AG09319 (cell line): ENCODE measurements around the gene SVIL.
"Not testable (repeated sequence)": the region's sequence is repeated elsewhere in the genome, so short reads cannot be mapped to it uniquely, and the experiment has no call there.

Experiments
- DNase-seq: peaks from one replicate; pipeline ENCODE4 v3.0.0-alpha.2; 2010; ENCODE audit warnings: low read depth; ENCODE audit errors: extremely low read depth
- TF ChIP-seq, protein P1 (sequence below): IDR thresholded peaks from 2 replicates; pipeline ENCODE4 v1.5.1; 2011; ENCODE audit warnings: low read depth, mild to moderate bottlenecking, inconsistent platforms, low read length, moderate library complexity

The SVIL gene

DNA sequence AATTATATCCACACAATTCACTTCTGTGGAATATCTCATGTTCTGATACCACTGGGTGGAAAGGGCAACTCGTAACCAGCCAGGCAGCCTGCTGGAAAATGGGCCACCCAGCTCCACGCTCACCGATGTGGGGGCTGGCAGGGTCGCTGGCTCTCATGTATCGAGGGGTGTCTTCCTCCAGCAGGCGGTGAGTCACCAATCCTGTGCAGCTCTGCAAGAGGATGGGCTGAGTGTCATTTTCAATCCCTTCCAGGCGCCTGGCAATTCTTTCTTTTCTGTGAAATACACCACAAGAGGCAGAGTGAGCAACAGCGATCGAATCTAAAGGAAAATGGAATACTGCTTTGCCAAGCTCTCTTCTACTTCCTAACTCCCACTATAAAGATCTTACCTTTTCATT is 80.1 kb downstream of the SVIL start:
- no peak for DNase-seq
- TF ChIP-seq, protein P1, sequence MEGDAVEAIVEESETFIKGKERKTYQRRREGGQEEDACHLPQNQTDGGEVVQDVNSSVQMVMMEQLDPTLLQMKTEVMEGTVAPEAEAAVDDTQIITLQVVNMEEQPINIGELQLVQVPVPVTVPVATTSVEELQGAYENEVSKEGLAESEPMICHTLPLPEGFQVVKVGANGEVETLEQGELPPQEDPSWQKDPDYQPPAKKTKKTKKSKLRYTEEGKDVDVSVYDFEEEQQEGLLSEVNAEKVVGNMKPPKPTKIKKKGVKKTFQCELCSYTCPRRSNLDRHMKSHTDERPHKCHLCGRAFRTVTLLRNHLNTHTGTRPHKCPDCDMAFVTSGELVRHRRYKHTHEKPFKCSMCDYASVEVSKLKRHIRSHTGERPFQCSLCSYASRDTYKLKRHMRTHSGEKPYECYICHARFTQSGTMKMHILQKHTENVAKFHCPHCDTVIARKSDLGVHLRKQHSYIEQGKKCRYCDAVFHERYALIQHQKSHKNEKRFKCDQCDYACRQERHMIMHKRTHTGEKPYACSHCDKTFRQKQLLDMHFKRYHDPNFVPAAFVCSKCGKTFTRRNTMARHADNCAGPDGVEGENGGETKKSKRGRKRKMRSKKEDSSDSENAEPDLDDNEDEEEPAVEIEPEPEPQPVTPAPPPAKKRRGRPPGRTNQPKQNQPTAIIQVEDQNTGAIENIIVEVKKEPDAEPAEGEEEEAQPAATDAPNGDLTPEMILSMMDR, result no peak

DNA sequence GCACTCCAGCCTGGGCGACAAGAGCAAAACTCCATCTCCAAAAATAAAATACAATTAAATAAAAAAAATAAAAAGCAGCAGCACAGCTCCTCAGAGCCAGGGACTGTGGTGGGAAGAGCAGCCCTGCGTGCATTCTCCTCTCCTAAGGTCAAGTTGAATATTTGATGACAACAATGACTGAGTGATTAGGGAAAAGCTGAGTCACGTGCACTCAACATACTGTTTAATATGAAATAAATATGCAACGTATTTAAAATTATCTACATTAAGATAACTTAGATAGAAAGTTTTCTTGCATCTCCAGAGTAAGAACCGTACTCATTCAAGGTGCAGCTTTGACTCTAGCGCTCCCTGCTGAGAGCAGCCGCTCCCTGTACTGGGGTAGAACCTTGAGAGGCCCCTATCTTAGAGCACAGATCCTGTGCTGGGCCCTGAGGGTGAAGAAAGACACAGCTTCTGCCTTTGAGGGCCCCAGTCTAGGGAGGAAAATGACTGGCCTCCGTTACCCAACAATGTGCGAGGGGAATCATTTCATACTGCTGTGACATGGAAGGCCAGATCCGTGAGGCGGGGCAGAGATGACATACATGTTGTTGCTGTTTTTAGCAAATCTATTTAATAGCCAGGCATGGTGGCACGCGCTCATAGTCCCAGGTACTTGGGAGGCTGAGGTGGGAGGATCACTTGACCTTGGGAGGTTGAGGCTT is 81.1 kb downstream of the SVIL start:
- no peak for DNase-seq
- TF ChIP-seq, protein P1, result no peak

DNA sequence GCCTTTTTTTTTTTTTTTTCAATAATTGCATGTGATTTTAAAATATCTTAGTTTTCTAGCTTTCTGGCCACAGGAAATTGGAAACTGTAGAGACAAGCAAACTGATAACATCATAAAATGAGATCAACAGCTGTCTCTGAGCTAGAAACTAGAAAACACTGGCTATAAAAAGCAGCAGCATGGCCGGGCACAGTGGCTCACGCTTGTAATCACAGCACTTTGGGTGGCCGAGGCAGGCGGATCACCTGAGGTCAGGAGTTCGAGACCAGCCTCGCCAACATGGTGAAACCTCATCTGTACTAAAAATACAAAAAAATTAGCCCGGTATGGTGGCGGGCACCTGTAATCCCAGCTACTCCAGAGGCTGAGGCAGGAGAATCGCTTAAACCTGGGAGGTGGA is 81.7 kb downstream of the SVIL start:
- DNase-seq, result not testable (repeated sequence)

DNA sequence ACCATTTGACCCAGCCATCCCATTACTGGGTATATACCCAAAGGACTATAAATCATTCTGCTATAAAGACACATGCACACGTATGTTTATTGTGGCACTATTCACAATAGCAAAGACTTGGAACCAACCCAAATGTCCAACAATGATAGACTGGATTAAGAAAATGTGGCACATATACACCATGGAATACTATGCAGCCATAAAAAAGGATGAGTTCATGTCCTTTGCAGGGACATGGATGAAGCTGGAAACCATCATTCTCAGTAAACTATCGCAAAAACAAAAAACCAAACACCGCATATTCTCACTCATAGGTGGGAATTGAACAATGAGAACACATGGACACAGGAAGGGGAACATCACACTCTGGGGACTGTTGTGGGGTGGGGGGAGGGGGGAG is 85.3 kb downstream of the SVIL start:
- not testable (repeated sequence) for DNase-seq

DNA sequence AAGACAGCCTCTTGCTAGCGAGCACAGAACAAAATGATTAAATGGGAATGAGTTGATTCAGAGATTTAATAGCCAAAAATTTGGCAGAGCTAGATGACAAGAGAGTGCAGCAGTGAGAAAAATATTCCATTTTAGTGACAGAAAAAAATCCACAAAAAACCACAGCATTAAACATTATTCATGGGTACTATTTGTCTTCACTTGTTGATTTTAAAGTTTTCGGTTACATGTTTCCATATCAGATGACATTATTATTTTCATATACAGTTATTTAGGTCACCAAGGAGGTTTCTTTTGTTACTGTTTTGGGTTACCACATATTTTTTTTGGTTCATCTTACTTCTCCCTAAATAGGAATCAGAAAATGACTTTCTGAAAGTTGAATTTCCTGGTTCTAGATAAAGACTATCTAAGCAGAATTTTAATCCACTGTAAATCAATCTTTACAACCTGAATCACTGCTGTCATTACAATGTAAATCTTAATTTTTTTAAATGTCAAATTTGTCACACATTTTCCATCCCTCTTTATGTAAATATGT is 87.9 kb downstream of the SVIL start:
- no peak for DNase-seq
- TF ChIP-seq, protein P1, result no peak

DNA sequence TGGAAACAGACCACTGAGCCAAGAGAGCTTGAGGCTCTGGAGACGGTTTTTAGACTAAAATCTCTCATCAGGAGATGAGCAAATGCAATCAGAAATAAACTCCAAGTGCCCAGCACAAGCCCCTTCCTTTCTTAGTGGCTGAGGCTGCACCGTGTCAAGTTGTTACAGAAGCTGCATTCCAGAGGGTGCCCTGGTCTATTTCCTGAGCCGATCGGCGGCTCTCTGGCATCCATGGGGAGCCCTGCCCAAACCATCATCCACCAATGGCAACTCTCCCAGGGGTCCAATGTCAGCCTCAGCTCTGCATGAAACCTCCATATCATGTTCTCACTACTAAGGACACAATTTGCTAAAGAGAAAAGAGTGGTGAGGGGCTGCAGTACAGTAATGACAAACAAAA is 89.6 kb downstream of the SVIL start:
- TF ChIP-seq, protein P1, result no peak
- DNase-seq, result no peak

DNA sequence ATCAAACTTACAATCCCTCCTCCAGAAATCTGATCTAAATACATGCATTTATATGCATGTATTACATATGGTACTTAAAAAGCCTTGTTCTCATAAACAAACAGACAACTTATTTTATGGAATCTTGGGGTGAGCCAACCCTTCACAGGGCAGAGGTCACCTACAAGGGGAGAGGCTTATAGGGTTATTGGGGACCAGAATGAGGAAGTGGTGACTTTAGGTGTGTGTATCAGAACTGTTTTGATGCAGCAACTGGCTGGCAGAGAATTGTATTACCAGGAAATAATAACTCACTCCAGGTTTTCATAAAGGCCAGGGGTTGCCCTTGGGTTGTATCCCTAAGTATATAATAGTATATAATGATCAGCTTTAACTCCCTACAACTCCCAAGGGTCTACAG is 91.1 kb downstream of the SVIL start:
- TF ChIP-seq, protein P1, result no peak
- no peak for DNase-seq

DNA sequence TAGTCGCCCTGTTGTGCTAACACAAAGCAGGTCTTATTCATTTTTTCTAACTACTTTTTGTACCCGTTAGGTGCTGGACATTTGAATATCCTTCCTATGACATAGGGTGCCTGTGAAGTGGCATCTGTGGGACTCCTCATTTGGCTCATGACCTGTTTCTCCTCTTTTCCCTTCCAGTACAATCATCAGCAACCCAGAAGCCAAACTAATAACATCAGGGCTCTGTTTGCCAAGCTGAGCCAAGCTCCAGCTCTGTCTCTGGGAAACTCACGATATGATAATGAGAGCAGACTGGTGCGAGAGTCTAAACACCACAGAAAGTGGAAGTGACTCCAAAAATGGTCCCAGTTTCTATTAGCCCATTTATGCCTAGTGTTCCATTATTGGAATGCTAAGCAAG is 92.0 kb downstream of the SVIL start:
- DNase-seq, result no peak
- TF ChIP-seq, protein P1, result no peak
